Tibial nerve (tissue), 4 donors: ENCODE data around the gene TMEM174.

Source experiments
- EP300 ChIP-seq, 2 donors: sonication (generic); formaldehyde crosslinking; IDR thresholded peaks; one replicate each; pipeline ENCODE4 v1.6.1; 2017; ENCODE audit warnings: antibody characterized with exemption in 2 of 2, mild to moderate bottlenecking in 1 of 2
- POLR2A ChIP-seq, 2 donors: fragments of 450-650 bp; IDR thresholded peaks; one replicate each; pipeline ENCODE4 v1.6.1; 2017; ENCODE audit warnings: antibody characterized with exemption in 2 of 2, mild to moderate bottlenecking in 2 of 2, moderate library complexity in 2 of 2
- TF ChIP-seq, protein P1 (sequence below), 5 experiments: fragments of 200-600 bp in 3 of 5; fragments of 450-650 bp in 2 of 5; sonication (generic) in 3 of 5; IDR thresholded peaks; one replicate each; pipeline ENCODE4 v1.5.1; 2016 to 2019; ENCODE audit warnings: antibody characterized with exemption in 5 of 5, mild to moderate bottlenecking in 3 of 5, moderate library complexity in 2 of 5

DNA sequence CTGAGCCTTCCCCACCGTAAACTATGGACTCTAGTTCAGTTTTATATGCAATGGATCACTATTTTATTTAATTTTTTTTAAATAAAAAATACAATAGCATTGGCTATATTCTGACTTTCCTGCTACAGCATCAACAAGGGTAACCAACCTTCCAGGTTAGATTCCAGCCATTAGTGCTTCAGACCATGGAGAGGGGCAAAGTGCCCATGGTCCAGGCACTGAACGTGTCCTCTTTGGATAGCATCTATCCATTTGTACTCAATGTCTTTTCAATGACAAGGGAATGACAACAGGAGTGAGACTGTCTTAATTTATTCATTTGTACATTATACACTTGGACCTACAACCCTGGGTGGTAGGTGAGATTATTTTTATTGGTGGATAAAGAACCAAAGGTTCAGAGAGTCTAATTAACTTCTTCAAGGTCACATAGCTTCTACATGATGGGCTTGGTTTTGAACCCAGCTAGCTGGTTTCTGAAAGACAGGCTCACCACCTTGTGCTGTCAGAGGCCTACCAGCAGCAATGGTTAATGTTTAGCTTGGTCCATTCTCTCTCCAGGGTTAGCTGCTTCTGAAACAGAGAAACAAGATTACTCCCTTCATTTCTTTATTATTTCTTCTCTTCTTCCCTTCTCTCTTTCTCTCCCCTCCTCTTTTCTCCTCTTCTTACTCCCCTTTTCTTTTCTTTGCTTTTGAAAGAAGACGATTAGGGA is 41.1 kb upstream of the TMEM174 start:
- TF ChIP-seq, protein P1, sequence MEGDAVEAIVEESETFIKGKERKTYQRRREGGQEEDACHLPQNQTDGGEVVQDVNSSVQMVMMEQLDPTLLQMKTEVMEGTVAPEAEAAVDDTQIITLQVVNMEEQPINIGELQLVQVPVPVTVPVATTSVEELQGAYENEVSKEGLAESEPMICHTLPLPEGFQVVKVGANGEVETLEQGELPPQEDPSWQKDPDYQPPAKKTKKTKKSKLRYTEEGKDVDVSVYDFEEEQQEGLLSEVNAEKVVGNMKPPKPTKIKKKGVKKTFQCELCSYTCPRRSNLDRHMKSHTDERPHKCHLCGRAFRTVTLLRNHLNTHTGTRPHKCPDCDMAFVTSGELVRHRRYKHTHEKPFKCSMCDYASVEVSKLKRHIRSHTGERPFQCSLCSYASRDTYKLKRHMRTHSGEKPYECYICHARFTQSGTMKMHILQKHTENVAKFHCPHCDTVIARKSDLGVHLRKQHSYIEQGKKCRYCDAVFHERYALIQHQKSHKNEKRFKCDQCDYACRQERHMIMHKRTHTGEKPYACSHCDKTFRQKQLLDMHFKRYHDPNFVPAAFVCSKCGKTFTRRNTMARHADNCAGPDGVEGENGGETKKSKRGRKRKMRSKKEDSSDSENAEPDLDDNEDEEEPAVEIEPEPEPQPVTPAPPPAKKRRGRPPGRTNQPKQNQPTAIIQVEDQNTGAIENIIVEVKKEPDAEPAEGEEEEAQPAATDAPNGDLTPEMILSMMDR (IDR thresholded peaks at IDR 0.05): no peak
- TF ChIP-seq POLR2A (IDR thresholded peaks at IDR 0.05) (no peak), EP300 (IDR thresholded peaks at IDR 0.05) (no peak)
